IMR-90 (cell line): Measurements from ENCODE around the gene OBP2A. TPM values are rescaled to one million over a fixed set of nuclear protein-coding genes. Genes with fewer than 3 reads are reported as not detected.

ENCODE experiments used
- ATAC-seq: fragments of 200-7000 bp; cut with Tn5 transposase; 2 replicates; pipeline ENCODE4 v1.9.1; 2020; ENCODE audit warnings: low read depth, mild to moderate bottlenecking, moderate library complexity
- BruUV-seq: library from RNA; stranded (reverse); fragments of 400-500 nt; replicated peaks from 2 replicates; lab custom pipeline; 2021; lab: Mats Ljungman, UMichigan
- CTCF ChIA-PET: fragments of 300-600 bp; formaldehyde crosslinking; extraction: SDS; loops from one replicate; lab custom pipeline; 2021; ENCODE audit warnings: antibody characterized with exemption; lab: Yijun Ruan, JAX
- POLR2A ChIA-PET: fragments of 300-600 bp; sonication (Branson Sonifier 250); formaldehyde crosslinking; loops from one replicate; lab custom pipeline; 2022; ENCODE audit warnings: antibody characterized with exemption; ENCODE audit not compliant: unreplicated experiment; lab: Charles Lee
- DNase-seq: peaks from one replicate; pipeline ENCODE4 v3.0.0; 2013
- H2AFZ ChIP-seq: replicated peaks from 2 replicates; pipeline ENCODE3; 2013; ENCODE audit warnings: low read length, mild to moderate bottlenecking; ENCODE audit not compliant: poor library complexity
- H2AK5ac ChIP-seq: 2 replicates; pipeline ENCODE4 v1.6.1; 2013; ENCODE audit warnings: low read depth, low read length, inconsistent platforms
- H2AK9ac ChIP-seq: replicated peaks from 2 replicates; pipeline ENCODE3; 2013; ENCODE audit warnings: mild to moderate bottlenecking, low read depth, low read length, moderate library complexity; ENCODE audit not compliant: poor library complexity
- H2BK120ac ChIP-seq: 2 replicates; pipeline ENCODE4 v1.6.1; 2013; ENCODE audit warnings: low read depth, low read length, inconsistent platforms
- H2BK15ac ChIP-seq: 3 replicates; pipeline ENCODE4 v1.6.1; 2013; ENCODE audit warnings: low read depth, low read length, inconsistent platforms
- H2BK20ac ChIP-seq: 2 replicates; pipeline ENCODE4 v1.6.1; 2013; ENCODE audit warnings: low read depth, mild to moderate bottlenecking, inconsistent platforms, low read length, moderate library complexity
- H2BK5ac ChIP-seq: 2 replicates; pipeline ENCODE4 v1.6.1; 2013; ENCODE audit warnings: mild to moderate bottlenecking, low read depth, low read length, inconsistent platforms; ENCODE audit not compliant: poor library complexity, severe bottlenecking
- H3K14ac ChIP-seq: replicated peaks from 2 replicates; pipeline ENCODE4 v1.6.1; 2013; ENCODE audit warnings: low read depth, low read length, inconsistent platforms
- H3K18ac ChIP-seq: 2 replicates; pipeline ENCODE4 v1.6.1; 2013; ENCODE audit warnings: low read depth, low read length, control low read depth
- H3K23ac ChIP-seq: 2 replicates; pipeline ENCODE4 v1.6.1; 2013; ENCODE audit warnings: low read depth, low read length, inconsistent platforms
- H3K27ac ChIP-seq: 2 replicates; pipeline ENCODE4 v1.5.1; 2013; ENCODE audit warnings: mild to moderate bottlenecking, control low read depth, low read length; ENCODE audit not compliant: insufficient read depth
- H3K27me3 ChIP-seq: 2 replicates; pipeline ENCODE4 v1.6.1; 2013; ENCODE audit warnings: low read length; ENCODE audit not compliant: control insufficient read depth, insufficient read depth
- H3K36me3 ChIP-seq: 2 replicates; pipeline ENCODE4 v1.6.1; 2013; ENCODE audit warnings: low read length, mixed read lengths; ENCODE audit not compliant: control insufficient read depth, insufficient read depth
- H3K4ac ChIP-seq: 2 replicates; pipeline ENCODE4 v1.6.1; 2013; ENCODE audit warnings: low read depth, low read length, inconsistent platforms
- H3K4me1 ChIP-seq: 2 replicates; pipeline ENCODE4 v1.6.1; 2013; ENCODE audit warnings: low read length, mixed read lengths; ENCODE audit not compliant: control insufficient read depth, insufficient read depth
- H3K4me2 ChIP-seq: 2 replicates; pipeline ENCODE4 v1.6.1; 2013; ENCODE audit warnings: low read depth, mild to moderate bottlenecking, control low read depth, low read length, moderate library complexity
- H3K4me3 ChIP-seq: 2 replicates; pipeline ENCODE4 v1.5.1; 2013; ENCODE audit warnings: low read depth, mild to moderate bottlenecking, control low read depth, low read length, moderate library complexity; ENCODE audit not compliant: insufficient read depth
- H3K56ac ChIP-seq: 2 replicates; pipeline ENCODE4 v1.6.1; 2013; ENCODE audit warnings: low read length, inconsistent platforms; ENCODE audit not compliant: insufficient read depth; ENCODE audit errors: extremely low read depth
- H3K79me1 ChIP-seq, 2 experiments: 2 replicates each; pipeline ENCODE4 v1.6.1; 2013; ENCODE audit warnings: low read length in 2 of 2, inconsistent platforms in 1 of 2, low read depth in 1 of 2
- H3K9ac ChIP-seq: 2 replicates; pipeline ENCODE4 v1.6.1; 2013; ENCODE audit warnings: low read depth, low read length, control low read depth
- H3K9me1 ChIP-seq: 2 replicates; pipeline ENCODE4 v1.6.1; 2013; ENCODE audit warnings: low read length, inconsistent platforms; ENCODE audit not compliant: insufficient read depth
- H3K9me3 ChIP-seq: 2 replicates; pipeline ENCODE4 v1.6.1; 2013; ENCODE audit warnings: low read length; ENCODE audit not compliant: control insufficient read depth, insufficient read depth
- H4K20me1 ChIP-seq: 2 replicates; pipeline ENCODE4 v1.6.1; 2013; ENCODE audit warnings: low read length, inconsistent platforms; ENCODE audit not compliant: insufficient read depth
- H4K5ac ChIP-seq: 2 replicates; pipeline ENCODE4 v1.6.1; 2013; ENCODE audit warnings: mild to moderate bottlenecking, low read depth, low read length, control low read depth
- H4K8ac ChIP-seq, 2 experiments: 2 replicates each; pipeline ENCODE4 v1.6.1; 2013; ENCODE audit warnings: low read depth in 2 of 2, low read length in 2 of 2, control low read depth in 1 of 2, inconsistent platforms in 1 of 2
- H4K91ac ChIP-seq: 2 replicates; pipeline ENCODE4 v1.6.1; 2013; ENCODE audit warnings: low read depth, low read length, inconsistent platforms; ENCODE audit not compliant: insufficient read depth
- BHLHE40 ChIP-seq: fragments of 150-350 bp; IDR thresholded peaks from 2 replicates; pipeline ENCODE4 v1.6.1; 2016; ENCODE audit warnings: mild to moderate bottlenecking, low read depth, low read length
- CEBPB ChIP-seq: IDR thresholded peaks from 2 replicates; pipeline ENCODE4 v1.6.1; 2012; ENCODE audit warnings: low read depth, low read length, improper control_type of control experiment
- CHD1 ChIP-seq: IDR thresholded peaks from 2 replicates; pipeline ENCODE4 v1.6.1; 2012; ENCODE audit warnings: low read depth, low read length, improper control_type of control experiment
- CTCF ChIP-seq: conservative IDR thresholded peaks from 2 replicates; pipeline ENCODE4 v1.5.1; 2012; ENCODE audit warnings: mild to moderate bottlenecking, low read depth, low read length, improper control_type of control experiment
- ELK1 ChIP-seq: fragments of 150-350 bp; IDR thresholded peaks from 2 replicates; pipeline ENCODE4 v1.6.1; 2016; ENCODE audit warnings: low read depth, mild to moderate bottlenecking, low read length, moderate library complexity, borderline replicate concordance
- FOS ChIP-seq: fragments of 150-350 bp; IDR thresholded peaks from 2 replicates; pipeline ENCODE4 v1.6.1; 2016; ENCODE audit warnings: low read depth, low read length
- MAFK ChIP-seq: IDR thresholded peaks from 2 replicates; pipeline ENCODE4 v1.6.1; 2012; ENCODE audit warnings: low read depth, low read length, improper control_type of control experiment
- MAZ ChIP-seq: IDR thresholded peaks from 2 replicates; pipeline ENCODE4 v1.6.1; 2012; ENCODE audit warnings: low read depth, mild to moderate bottlenecking, low read length, improper control_type of control experiment, moderate library complexity, borderline replicate concordance
- MXI1 ChIP-seq: IDR thresholded peaks from 2 replicates; pipeline ENCODE4 v1.6.1; 2012; ENCODE audit warnings: low read depth, mild to moderate bottlenecking, low read length, moderate library complexity, borderline replicate concordance
- NFE2L2 ChIP-seq: fragments of 150-350 bp; IDR thresholded peaks from 2 replicates; pipeline ENCODE4 v1.6.1; 2016; ENCODE audit warnings: low read depth, mild to moderate bottlenecking, low read length
- POLR2A ChIP-seq: IDR thresholded peaks from 2 replicates; pipeline ENCODE4 v1.6.1; 2012; ENCODE audit warnings: mild to moderate bottlenecking, low read depth, low read length
- RAD21 ChIP-seq: IDR thresholded peaks from 2 replicates; pipeline ENCODE4 v1.6.1; 2012; ENCODE audit warnings: low read length, improper control_type of control experiment
- RCOR1 ChIP-seq: IDR thresholded peaks from 2 replicates; pipeline ENCODE4 v1.6.1; 2012; ENCODE audit warnings: mild to moderate bottlenecking, low read length, improper control_type of control experiment; ENCODE audit not compliant: insufficient replicate concordance
- RFX5 ChIP-seq: IDR thresholded peaks from 2 replicates; pipeline ENCODE4 v1.8.0; 2012; ENCODE audit warnings: low read depth, mild to moderate bottlenecking, low read length, moderate library complexity
- SMC3 ChIP-seq: fragments of 150-350 bp; IDR thresholded peaks from 2 replicates; pipeline ENCODE4 v1.6.1; 2016; ENCODE audit warnings: low read depth, mild to moderate bottlenecking, antibody characterized with exemption, low read length, moderate library complexity
- USF2 ChIP-seq: fragments of 150-350 bp; IDR thresholded peaks from 2 replicates; pipeline ENCODE4 v1.6.1; 2017; ENCODE audit warnings: mild to moderate bottlenecking, antibody characterized with exemption, low read length, low read depth
- WGBS, 2 experiments: methylation state at CpG; one replicate each; pipeline versions ENCODE4 v1.1.5 to v1.1.7; 2013; ENCODE audit warnings: missing lambda C conversion rate in 2 of 2; ENCODE audit not compliant: insufficient read length in 1 of 2; ENCODE audit errors: extremely low coverage in 2 of 2; 5-methylcytosine and 5-hydroxymethylcytosine counted together
- dilution Hi-C: fragments of 300-500 bp; cut with HindIII; formaldehyde crosslinking; loops from one replicate; pipeline ENCODE4 v1.14.3; 2018; ENCODE audit warnings: low sequenced_read_pairs; ENCODE audit not compliant: unreplicated experiment
- in situ Hi-C: fragments of 300-500 bp; cut with MboI; formaldehyde crosslinking; loops from 3 replicates; pipeline ENCODE4 v1.14.3; 2019; ENCODE audit warnings: low sequenced_read_pairs, inconsistent platforms, mixed read lengths
- intact Hi-C: fragments of 100-400 bp; cut with micrococcal nuclease; formaldehyde crosslinking; loops from 2 replicates; pipeline ENCODE4 v1.10.0; 2022
- polyA plus RNA-seq, 3 experiments: library from polyadenylated mRNA; depleted of rRNA; stranded (reverse); fragments of >200 nt; gene quantifications; 2 replicates each; pipeline ENCODE4 v1.2.3, GENCODE V29; 2012; ENCODE audit warnings: low replicate concordance in 1 of 3
- total RNA-seq: library from RNA; depleted of rRNA; stranded (reverse); fragments of >200 nt; gene quantifications from 2 replicates; pipeline ENCODE4 v1.2.3, GENCODE V29; 2012

OBP2A gene
- total and polyA plus RNA-seq, 2 of the 4 experiments (the other 2 are of a cell fraction) = not detected

GRCh38 chr9:135520916-135521607 is 24.9 kb upstream of the OBP2A start, which contains the start of gene LCN1:
Gene LCN1 (plus strand): TSS chr9:135521440. CDS start chr9:135521498, 58 bp downstream.
- dilution Hi-C loops (no loop called here), intact Hi-C loops (no loop called here), in situ Hi-C loops (no loop called here)
- Histone ChIP-seq H2BK20ac (no peak within 1 kb of the TSS), H3K4me2 (no peak within 1 kb of the TSS), H3K14ac (no peak within 1 kb of the TSS), H2AK9ac (no peak within 1 kb of the TSS), H2BK5ac (no peak within 1 kb of the TSS), H2BK120ac (no peak within 1 kb of the TSS), H3K9me3 (no peaks in the 10 kb centered on the region), H3K56ac (no peak within 1 kb of the TSS), H3K9ac (no peak within 1 kb of the TSS), H4K8ac (no peak within 1 kb of the TSS), H3K27me3 (peaks cover 3% of the 10 kb centered on the region; the same call in 1 of the 2 replicates), H3K27ac (no peak within 1 kb of the TSS), H2AFZ (no peak within 1 kb of the TSS), H3K4me1 (no peaks in the 10 kb centered on the region), H3K79me1 (no peaks in the 10 kb centered on the region), H4K5ac (no peak within 1 kb of the TSS), H3K9me1 (no peaks in the 10 kb centered on the region), H3K23ac (no peak within 1 kb of the TSS), H3K18ac (no peak within 1 kb of the TSS), H3K4ac (no peak within 1 kb of the TSS), H3K4me3 (no peak within 1 kb of the TSS), H2AK5ac (no peak within 1 kb of the TSS), H4K91ac (no peak within 1 kb of the TSS), H2BK15ac (no peak within 1 kb of the TSS), H4K20me1 (no peaks in the 10 kb centered on the region), H3K36me3 (no peaks in the 10 kb centered on the region)
- BruUV-seq = no TSS peak
- ATAC-seq (no peak), DNase-seq (no peak)
- no peak for TF ChIP-seq CEBPB
- no peak for TF ChIP-seq MXI1
- no peak for TF ChIP-seq BHLHE40
- TF ChIP-seq MAZ = no peak
- TF ChIP-seq RFX5 = no peak
- TF ChIP-seq RCOR1 = no peak
- no peak for TF ChIP-seq FOS
- TF ChIP-seq MAFK = no peak
- TF ChIP-seq SMC3 = no peak
- TF ChIP-seq ELK1 = no peak
- TF ChIP-seq USF2 = no peak
- TF ChIP-seq POLR2A = no peak
- TF ChIP-seq RAD21 = no peak
- no peak for TF ChIP-seq CHD1
- no peak for TF ChIP-seq NFE2L2
- no peak for TF ChIP-seq CTCF
- CTCF ChIA-PET = no interaction called here
- 85% methylated on average over 4 of the region's 18 CpGs; no CpG with 5 or more reads in 1 of the 2 experiments for WGBS, 2 experiments
- POLR2A ChIA-PET = no interaction called here
